Urinary bladder (tissue), 4 donors: ENCODE data around the gene CASZ1. TPM values are rescaled to one million over a fixed set of nuclear protein-coding genes. Genes with fewer than 3 reads are reported as not detected.

Experiments
- DNase-seq: peaks from one replicate; pipeline ENCODE4 v3.0.0-alpha.2; 2015; ENCODE audit errors: extremely low spot score
- H3K27ac ChIP-seq: one replicate; pipeline ENCODE4 v1.5.1; 2013; ENCODE audit warnings: low read depth, mild to moderate bottlenecking, moderate library complexity
- H3K36me3 ChIP-seq: one replicate; pipeline ENCODE4 v1.6.1; 2013; ENCODE audit warnings: mild to moderate bottlenecking, moderate library complexity; ENCODE audit not compliant: insufficient read depth
- H3K4me1 ChIP-seq: one replicate; pipeline ENCODE4 v1.6.1; 2013; ENCODE audit warnings: mild to moderate bottlenecking, moderate library complexity; ENCODE audit not compliant: insufficient read depth
- H3K4me3 ChIP-seq: one replicate; pipeline ENCODE4 v1.5.1; 2013; ENCODE audit warnings: low read depth, low read length
- WGBS: extraction: QIAGEN DNeasy Blood & Tissue Kit; methylation state at CpG from one replicate; pipeline ENCODE4 v1.1.7; 2013; 5-methylcytosine and 5-hydroxymethylcytosine counted together
- polyA plus RNA-seq: library from polyadenylated mRNA; stranded (reverse); fragments of 200-250 nt; gene quantifications from one replicate; pipeline ENCODE4 v1.2.3, GENCODE V29; 2013
- total RNA-seq: library from RNA; depleted of rRNA; stranded (reverse); fragments of >200 nt; gene quantifications from one replicate; pipeline ENCODE4 v1.2.3, GENCODE V29; 2014
- donor health status: healthy with polysubstance abuse.
- donor health status: healthy.

CASZ1 gene
- total and polyA plus RNA-seq, 2 donors, result 10.6 to 19.4 TPM

GRCh38 chr1:10649517-10650201, 146.8 kb downstream of the CASZ1 start:
- DNase-seq, result no peak
- Histone ChIP-seq H3K4me3 (no peak overlapping the region), H3K4me1 (no peaks in the 10 kb centered on the region), H3K36me3 (no peaks in the 10 kb centered on the region), H3K27ac (no peak overlapping the region)
- WGBS, result 50% methylated on average over 30 of the region's 30 CpGs

- DNase-seq, result no peak
- H3K27ac ChIP-seq, result no peak overlapping the region
- no peak overlapping the region for H3K4me3 ChIP-seq
- WGBS, result 72% methylated on average over 32 of the region's 32 CpGs
- H3K36me3 ChIP-seq, result no peaks in the 10 kb centered on the region
- no peaks in the 10 kb centered on the region for H3K4me1 ChIP-seq
Observed at GRCh38 chr1:10648689-10649516, 147.5 kb downstream of the CASZ1 start.

GRCh38 chr1:10647414-10648170, 148.9 kb downstream of the CASZ1 start:
- 93% methylated on average over 38 of the region's 38 CpGs for WGBS

GRCh38 chr1:10646347-10646861, 150.0 kb downstream of the CASZ1 start:
- no peak for DNase-seq
- Histone ChIP-seq H3K27ac (no peak overlapping the region), H3K4me3 (no peak overlapping the region), H3K4me1 (no peaks in the 10 kb centered on the region), H3K36me3 (no peaks in the 10 kb centered on the region)
- WGBS, result 73% methylated on average over 12 of the region's 12 CpGs

More at GRCh38 chr1:10647414-10648170, 148.9 kb downstream of the CASZ1 start:
- no peak for DNase-seq
- Histone ChIP-seq H3K36me3 (no peaks in the 10 kb centered on the region), H3K27ac (no peak overlapping the region), H3K4me1 (no peaks in the 10 kb centered on the region), H3K4me3 (no peak overlapping the region)

GRCh38 chr1:10644307-10645128, 151.9 kb downstream of the CASZ1 start:
- H3K4me1 ChIP-seq, result no peaks in the 10 kb centered on the region
- H3K4me3 ChIP-seq, result no peak overlapping the region
- no peak overlapping the region for H3K27ac ChIP-seq
- 86% methylated on average over 32 of the region's 32 CpGs for WGBS
- DNase-seq, result no peak
- H3K36me3 ChIP-seq, result no peaks in the 10 kb centered on the region

- Histone ChIP-seq H3K4me3 (no peak overlapping the region), H3K36me3 (no peaks in the 10 kb centered on the region), H3K4me1 (no peaks in the 10 kb centered on the region), H3K27ac (no peak overlapping the region)
- WGBS, result 79% methylated on average over 17 of the region's 17 CpGs
- no peak for DNase-seq
Observed at GRCh38 chr1:10643607-10644306, 152.7 kb downstream of the CASZ1 start.

- H3K4me1 ChIP-seq, result no peaks in the 10 kb centered on the region
- no peak overlapping the region for H3K27ac ChIP-seq
- 88% methylated on average over 31 of the region's 31 CpGs for WGBS
- no peak for DNase-seq
- H3K36me3 ChIP-seq, result no peaks in the 10 kb centered on the region
- H3K4me3 ChIP-seq, result no peak overlapping the region
Observed at GRCh38 chr1:10642403-10643080, 153.9 kb downstream of the CASZ1 start.

GRCh38 chr1:10641976-10642375, 154.5 kb downstream of the CASZ1 start:
- 79% methylated on average over 24 of the region's 24 CpGs for WGBS
- Histone ChIP-seq H3K27ac (no peak overlapping the region), H3K4me3 (no peak overlapping the region), H3K36me3 (no peaks in the 10 kb centered on the region), H3K4me1 (no peaks in the 10 kb centered on the region)
- DNase-seq, result no peak

GRCh38 chr1:10640843-10641553, 155.4 kb downstream of the CASZ1 start:
- Histone ChIP-seq H3K4me3 (no peak overlapping the region), H3K36me3 (no peaks in the 10 kb centered on the region), H3K27ac (no peak overlapping the region), H3K4me1 (no peaks in the 10 kb centered on the region)
- DNase-seq, result no peak
- 70% methylated on average over 16 of the region's 16 CpGs for WGBS

GRCh38 chr1:10639775-10640578, 156.5 kb downstream of the CASZ1 start:
- WGBS, result 80% methylated on average over 45 of the region's 45 CpGs
- no peaks in the 10 kb centered on the region for H3K36me3 ChIP-seq
- H3K4me1 ChIP-seq, result no peaks in the 10 kb centered on the region
- no peak overlapping the region for H3K4me3 ChIP-seq
- H3K27ac ChIP-seq, result no peak overlapping the region
- DNase-seq, result no peak
